H1 (cell line): ENCODE data around the gene GINS2.

Experiments used
- RFX5 ChIP-seq: IDR thresholded peaks from 2 replicates; pipeline ENCODE4 v1.6.1; 2011; ENCODE audit warnings: low read depth, low read length, improper control_type of control experiment, borderline replicate concordance
- SP1 ChIP-seq: IDR thresholded peaks from 2 replicates; pipeline ENCODE4 v1.6.1; 2011; ENCODE audit warnings: low read depth, low read length

- no peak for TF ChIP-seq RFX5
- no peak for TF ChIP-seq SP1
Measured at GRCh38 chr16:85637061-85637807, 51.5 kb downstream of the GINS2 start.
